Body of pancreas (tissue), 4 donors: ENCODE measurements around the gene STOML1.

Experiments used
- CTCF ChIP-seq, 7 experiments: fragments of 450-650 bp in 4 of 7; fragments of 200-600 bp in 3 of 7; sonication (generic) in 3 of 7; IDR thresholded peaks; one replicate each; pipeline ENCODE4 v1.5.1; 2016 to 2019; ENCODE audit warnings: antibody characterized with exemption in 7 of 7
- POLR2A ChIP-seq, 3 donors: fragments of 450-650 bp; IDR thresholded peaks; one replicate each; pipeline ENCODE4 v1.6.1; 2016; ENCODE audit warnings: antibody characterized with exemption in 3 of 3, mild to moderate bottlenecking in 2 of 3

- TF ChIP-seq POLR2A (IDR thresholded peaks at IDR 0.05) (no peak), CTCF (IDR thresholded peaks at IDR 0.05) (no peak)
Observed at GRCh38 chr15:73946795-73947370, 45.2 kb downstream of the STOML1 start.
